Midbrain (tissue), 1 donor: ENCODE results near the gene THEM5.
"Not testable (repeated sequence)": the region's sequence is repeated elsewhere in the genome, so short reads cannot be mapped to it uniquely, and the experiment has no call there.

Experiments
- DNase-seq: peaks from one replicate; lab custom pipeline; 2025; lab: John Stamatoyannopoulos, UW

The THEM5 gene

DNA sequence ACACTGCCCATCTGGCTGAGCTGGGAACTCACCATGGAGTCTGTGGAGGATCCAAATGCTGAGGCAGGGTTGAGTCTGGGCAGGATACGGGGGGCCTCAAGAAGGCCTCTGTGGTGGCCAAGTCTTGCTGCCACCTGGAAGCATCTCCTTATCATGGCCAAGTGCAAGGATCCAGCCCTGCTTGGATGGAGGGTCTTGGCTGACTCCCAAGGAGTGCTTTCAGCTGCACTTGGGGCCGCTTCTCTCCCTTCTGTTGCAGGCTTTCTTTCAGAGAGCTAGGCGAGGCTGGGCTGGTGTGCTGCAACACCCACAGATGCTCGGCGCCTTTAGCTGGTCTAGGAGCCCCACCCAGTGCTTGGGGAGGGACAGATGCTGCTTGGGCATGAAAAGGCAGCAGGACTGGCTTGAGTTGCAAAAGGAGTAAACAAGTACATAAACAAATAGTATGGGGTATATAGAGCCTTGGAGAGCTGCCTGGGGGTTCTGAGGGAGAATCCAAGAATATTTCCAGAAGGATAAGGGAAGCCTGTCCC, at the start of gene THEM5:
Gene THEM5, minus strand, starts transcription at position 302 of the 533 bp plus-strand sequence. Its CDS starts 147 bp downstream, at position 155.
- no peak for DNase-seq

DNA sequence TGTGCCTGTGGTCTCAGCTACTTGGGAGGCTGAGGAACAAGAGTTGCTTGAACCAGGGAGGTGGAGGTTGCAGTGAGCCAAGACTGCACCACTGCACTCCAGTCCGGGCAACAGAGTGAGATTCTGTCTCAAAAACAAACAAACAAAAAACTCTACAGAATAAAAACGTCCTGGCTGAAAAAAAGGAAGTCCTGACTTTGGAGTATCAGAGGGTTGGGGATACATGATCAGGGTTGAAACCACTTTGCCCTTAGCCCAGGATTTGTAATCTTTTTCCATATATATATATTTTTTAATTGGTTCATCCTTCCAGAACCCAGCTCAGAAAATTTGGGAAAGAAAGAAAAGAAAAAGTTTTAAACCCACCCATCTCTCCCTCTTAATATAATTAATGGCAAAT, 49.3 kb upstream of the THEM5 start:
- no peak for DNase-seq

DNA sequence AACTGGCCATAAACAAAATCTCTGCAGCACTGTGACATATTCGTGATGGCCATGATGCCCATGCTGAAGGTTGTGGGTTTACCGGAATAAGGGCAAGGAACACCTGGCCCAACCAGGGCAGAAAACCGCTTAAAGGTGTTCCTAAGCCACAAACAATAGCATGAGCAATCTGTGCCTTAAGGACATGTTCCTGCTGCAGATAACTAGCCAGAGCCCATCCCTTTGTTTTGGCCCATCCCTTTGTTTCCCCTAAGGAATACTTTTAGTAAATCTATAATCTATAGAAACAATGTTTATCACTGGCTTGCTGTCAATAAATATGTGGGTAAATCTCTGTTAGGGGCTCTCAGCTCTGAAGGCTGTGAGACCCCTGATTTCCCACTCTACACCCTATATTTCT, 47.3 kb upstream of the THEM5 start:
- not testable (repeated sequence) for DNase-seq

- no peak for DNase-seq
Measured at GRCh38 chr1:151898519-151898991, 45.0 kb upstream of the THEM5 start.

GRCh38 chr1:151897991-151898431, 44.5 kb upstream of the THEM5 start:
- DNase-seq: no peak

DNA sequence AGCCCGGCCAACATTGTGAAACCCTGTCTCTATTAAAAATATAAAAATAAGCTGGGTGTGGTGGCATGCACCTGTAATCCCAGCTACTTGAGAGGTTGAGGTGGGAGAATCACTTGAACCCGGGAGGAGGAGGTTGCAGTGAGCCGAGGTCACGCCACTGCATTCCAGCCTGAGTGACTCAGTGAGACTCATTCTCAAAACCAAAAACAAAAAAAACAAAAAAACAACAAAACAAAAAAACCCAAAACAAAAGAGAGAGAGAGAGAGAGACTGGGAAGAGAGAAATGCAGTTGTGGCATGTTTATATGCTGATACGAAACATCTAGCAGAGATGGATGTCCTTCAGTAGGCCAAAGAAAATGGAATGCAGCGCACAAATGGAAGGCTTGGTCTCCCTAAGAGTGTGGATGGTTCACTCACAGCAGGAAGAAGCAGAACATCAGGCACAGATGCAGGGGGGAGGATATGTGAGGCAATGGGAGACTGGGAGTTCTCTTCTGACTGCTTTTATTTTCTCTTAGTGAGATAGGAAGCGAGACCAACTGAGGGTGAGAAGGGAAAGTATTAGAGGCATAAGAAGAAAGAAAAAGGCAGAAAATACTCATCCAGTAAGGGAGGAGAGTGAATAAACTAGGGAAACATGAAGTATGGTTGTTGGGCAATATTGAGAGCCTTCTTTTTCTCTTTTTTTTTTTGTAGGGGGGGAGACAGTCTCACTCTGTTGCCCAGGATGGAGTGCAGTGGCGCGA, 39.8 kb upstream of the THEM5 start:
- DNase-seq: no peak

DNA sequence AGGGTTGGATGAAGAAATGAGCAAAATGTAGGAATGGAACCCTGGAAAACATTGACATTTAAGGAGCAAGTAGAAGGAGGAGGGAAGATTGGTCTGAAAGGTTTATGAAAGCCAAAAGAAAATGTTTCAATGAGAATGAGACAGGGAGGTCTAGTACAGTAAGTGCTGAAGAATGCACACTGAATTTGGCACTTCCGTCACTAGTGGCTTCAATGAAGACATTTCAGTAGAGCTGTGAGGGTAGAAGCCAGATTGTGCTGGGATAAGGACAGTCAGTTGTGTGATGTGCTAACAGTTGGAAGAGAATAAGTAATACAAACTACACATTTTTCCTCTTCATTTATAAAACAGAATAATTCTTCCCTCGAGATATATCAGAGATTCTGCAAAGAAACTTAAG, 38.7 kb upstream of the THEM5 start:
- DNase-seq: no peak

GRCh38 chr1:151891512-151891911, 38.0 kb upstream of the THEM5 start:
- no peak for DNase-seq

GRCh38 chr1:151888972-151889570, 35.6 kb upstream of the THEM5 start:
- DNase-seq: no peak

DNA sequence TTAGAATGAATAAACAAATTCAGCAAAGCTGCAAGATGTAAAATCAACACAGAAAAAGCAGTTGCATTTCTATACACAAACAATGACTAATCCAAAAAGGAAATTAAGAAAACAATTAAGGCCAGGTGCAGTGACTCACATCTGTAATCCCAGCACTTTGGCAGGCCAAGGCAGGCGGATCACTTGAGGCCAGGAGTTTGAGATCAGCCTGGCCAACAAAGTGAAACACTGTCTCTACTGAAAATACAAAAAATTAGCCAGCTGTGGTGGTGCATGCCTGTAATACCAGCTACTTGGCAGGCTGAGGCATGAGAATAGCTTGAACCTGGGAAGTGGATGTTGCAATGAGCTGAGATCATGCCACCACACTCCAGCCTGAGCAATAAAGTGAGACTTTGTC, 33.5 kb upstream of the THEM5 start:
- DNase-seq: no peak

- DNase-seq: no peak
Measured at GRCh38 chr1:151885479-151885878, 32.0 kb upstream of the THEM5 start.

DNA sequence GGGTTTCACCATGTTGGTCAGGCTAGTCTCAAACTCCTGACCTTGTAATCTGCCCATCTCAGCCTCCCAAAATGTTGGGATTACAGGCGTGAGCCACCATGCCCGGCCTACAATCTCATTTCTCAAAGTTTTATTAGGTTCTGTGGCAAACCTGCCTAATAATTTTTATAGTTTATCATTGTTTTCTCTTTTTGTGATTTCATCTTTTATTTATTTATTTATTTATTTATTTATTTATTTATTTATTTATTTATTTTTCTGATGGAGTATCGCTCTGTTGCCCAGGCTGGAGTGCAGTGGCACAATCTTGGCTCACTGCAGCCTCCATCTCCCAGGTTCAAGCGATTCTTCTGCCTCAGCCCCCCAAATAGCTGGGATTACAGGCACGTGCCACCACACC, 31.4 kb upstream of the THEM5 start:
- DNase-seq: not testable (repeated sequence)

- DNase-seq: not testable (repeated sequence)
Measured at GRCh38 chr1:151884445-151884844, 30.9 kb upstream of the THEM5 start.

DNA sequence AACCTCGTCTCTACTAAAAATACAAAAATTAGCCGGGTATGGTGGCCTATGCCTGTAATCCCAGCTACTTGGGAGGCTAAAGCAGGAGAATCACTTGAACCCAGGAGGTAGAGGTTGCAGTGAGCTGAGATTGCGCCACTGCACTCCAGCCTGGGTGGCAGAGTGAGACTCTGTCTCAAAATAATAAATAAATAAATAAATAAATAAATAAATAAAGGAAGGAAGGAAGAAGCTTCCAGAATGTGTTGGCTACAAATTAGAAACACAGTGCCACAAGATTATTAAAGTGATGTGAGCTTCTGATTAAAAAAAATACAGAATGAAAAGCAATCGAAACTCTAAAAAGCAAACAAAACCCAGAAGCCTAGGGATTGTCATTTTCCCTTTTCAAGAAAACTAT, 30.4 kb upstream of the THEM5 start:
- DNase-seq: not testable (repeated sequence)

GRCh38 chr1:151882918-151883317, 29.4 kb upstream of the THEM5 start:
- not testable (repeated sequence) for DNase-seq

DNA sequence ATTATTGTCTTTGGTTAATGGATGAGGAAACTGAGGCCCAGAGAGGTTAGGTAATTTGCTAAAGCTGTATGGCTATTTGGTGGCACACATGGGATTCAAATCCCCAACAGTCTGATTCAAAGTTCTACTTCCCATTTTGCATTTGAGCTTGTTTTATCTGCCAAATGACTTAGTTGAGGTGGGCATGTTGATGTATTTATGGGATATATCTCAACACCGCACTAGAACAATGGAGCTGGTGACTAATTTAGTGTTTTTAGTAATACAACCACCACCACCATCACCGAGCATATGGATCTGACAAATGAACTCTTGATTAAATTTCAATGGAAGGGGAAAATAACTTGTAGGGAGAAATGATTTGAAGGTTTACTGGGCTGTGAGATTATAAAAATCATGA, 29.0 kb upstream of the THEM5 start:
- no peak for DNase-seq

DNA sequence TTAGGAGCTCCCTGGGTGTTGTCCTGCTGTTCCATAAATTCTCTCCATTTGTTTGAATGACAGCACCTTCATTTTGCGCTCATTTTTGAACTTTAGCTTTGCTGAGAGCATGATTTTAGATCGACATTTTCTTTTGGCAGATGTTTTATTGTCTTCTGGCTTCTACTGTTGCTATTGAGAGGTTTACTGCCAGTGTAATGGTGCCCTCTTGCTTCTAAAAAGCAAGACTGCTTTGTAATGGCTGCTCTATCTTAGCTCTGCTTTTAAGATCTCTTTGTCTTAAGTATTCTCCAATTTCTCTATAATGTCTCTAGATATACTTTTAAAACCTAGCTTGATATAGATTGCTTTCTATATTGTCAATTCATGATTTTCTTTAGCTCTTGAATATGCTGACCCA, 28.0 kb upstream of the THEM5 start:
- DNase-seq: peak; percentile 46

- DNase-seq: no peak
Measured at GRCh38 chr1:151875419-151876097, 22.0 kb upstream of the THEM5 start.

- not testable (repeated sequence) for DNase-seq
Measured at GRCh38 chr1:151872776-151873175, 19.3 kb upstream of the THEM5 start.

DNA sequence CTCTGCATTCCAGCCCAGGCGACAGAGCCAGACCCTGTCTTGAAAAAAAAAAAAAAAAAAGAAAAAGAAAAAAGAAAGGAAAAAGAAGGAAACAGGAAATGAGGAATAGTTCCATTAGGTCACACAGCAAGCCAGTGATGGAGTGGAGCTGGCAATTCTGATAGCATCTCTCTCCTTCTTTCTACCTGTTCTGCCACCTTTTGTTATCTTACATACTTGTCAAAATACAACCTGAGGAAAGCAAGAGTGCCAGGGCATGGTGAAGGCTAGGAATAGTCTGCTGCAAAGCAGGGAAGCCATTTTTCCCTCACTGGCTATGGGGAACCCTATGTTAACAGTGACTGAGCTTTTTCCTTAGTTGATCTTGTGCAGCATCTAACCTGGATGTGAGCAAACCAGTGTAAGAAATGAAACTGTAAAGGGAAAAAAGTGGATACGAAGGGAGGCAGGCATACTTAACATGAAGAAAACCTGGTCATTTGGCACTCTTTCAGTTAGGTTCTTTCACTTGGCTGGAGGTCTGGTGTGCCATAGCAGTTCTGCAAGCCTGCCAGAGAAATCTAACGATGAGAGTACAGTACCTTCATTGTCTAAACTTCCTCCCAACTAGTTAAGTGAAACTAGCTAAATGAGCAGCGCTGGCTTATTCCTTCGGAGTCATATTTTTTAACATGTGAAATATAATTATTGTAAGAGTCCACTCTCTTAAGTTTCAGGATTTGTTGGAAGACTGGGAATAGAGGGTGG, 17.9 kb upstream of the THEM5 start:
- DNase-seq: no peak

DNA sequence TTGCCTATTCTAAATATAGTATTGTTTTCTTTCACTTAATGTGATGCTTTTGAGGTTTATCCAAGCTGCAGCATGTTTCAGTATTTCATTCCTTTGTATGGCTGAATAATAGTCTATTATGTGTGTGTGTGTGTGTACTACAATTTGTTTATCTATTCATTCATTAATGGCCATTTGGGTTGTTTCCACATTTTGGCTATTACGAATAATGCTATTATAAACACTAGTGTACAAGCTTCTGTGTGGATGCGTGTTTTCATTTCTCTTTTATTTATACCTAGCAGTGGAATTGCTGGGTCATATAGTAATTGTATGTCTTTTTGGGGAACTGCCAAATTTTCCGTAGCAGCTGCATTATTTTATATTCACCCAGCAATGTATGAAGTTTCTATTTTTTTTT, 15.0 kb upstream of the THEM5 start:
- DNase-seq: peak; percentile 17
